ENCODE data around the gene SH3RF3.

The SH3RF3 gene

DNA sequence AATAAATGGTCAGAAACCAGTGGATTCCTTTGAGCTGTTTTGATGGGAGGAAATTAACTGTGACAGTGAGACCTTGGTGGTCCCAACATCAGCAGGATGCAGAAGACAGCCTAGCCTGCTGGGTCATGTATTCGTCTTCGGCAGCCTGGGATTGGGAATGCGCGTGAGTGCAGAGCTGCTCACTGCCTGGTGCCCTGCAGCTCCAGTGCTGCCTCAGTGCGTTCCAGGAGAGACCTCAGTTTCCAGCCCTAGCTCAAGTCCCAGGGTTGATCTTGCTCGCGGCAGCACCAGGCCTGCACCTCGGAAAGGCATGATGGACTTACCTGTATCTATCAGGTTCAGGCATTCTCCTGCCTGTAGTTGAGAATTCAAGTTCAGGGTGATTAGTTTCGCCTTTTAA is 203.9 kb downstream of the SH3RF3 start:
- no peaks in the 10 kb centered on the region for H3K36me3 ChIP-seq (ENCODE audit: control insufficient read depth, insufficient read depth, low read length)
- no peaks in the 10 kb centered on the region for H3K27me3 ChIP-seq (replicated peaks; ENCODE audit: control insufficient read depth, insufficient read depth, low read length)
- no peak for DNase-seq (ENCODE audit: extremely low read depth, insufficient read length)
- H3K4me3 ChIP-seq (replicated peaks; ENCODE audit: low read depth, low read length) = no peak overlapping the region
- TF ChIP-seq, protein P1, sequence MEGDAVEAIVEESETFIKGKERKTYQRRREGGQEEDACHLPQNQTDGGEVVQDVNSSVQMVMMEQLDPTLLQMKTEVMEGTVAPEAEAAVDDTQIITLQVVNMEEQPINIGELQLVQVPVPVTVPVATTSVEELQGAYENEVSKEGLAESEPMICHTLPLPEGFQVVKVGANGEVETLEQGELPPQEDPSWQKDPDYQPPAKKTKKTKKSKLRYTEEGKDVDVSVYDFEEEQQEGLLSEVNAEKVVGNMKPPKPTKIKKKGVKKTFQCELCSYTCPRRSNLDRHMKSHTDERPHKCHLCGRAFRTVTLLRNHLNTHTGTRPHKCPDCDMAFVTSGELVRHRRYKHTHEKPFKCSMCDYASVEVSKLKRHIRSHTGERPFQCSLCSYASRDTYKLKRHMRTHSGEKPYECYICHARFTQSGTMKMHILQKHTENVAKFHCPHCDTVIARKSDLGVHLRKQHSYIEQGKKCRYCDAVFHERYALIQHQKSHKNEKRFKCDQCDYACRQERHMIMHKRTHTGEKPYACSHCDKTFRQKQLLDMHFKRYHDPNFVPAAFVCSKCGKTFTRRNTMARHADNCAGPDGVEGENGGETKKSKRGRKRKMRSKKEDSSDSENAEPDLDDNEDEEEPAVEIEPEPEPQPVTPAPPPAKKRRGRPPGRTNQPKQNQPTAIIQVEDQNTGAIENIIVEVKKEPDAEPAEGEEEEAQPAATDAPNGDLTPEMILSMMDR (IDR thresholded peaks at IDR 0.05; ENCODE audit: insufficient read depth, low read length, poor library complexity, severe bottlenecking) = no peak

DNA sequence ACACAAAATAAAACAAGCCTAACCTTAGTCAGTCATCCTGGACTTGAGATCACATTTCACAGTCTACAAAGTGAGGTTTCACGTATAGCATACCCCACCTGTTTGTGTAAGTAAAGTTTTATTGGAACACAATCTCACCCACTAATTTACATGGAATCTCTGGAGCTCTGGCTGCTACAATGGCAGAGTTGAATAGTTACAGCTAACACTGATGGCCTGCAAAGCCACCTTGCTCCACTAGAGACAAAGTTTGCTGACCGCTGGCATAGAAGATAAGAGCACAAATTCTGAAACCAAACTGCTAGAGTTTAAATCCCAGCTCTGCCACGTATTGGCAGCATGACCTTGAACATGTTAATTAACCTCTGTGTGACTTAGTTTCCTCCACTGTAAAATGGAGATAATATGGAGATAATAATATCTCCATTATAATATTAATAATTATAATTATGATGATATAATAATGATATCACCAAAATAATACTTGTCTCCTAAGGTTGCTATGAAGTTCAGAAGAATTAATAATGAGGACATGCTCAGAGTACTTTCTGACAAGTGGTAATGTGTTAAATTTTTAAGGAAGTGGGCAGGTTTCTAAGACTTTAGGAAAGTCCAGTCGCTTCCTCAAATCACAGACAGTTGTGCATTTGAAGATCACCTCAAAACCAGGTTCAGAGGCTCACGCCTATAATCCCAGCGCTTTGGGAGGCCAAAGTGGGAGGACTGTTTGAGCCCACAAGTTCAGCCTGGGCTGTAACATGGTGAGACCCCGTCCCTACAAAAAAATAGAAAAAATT is 204.6 kb downstream of the SH3RF3 start:
- DNase-seq (ENCODE audit: extremely low read depth, insufficient read length) = no peak
- H3K4me3 ChIP-seq (replicated peaks; ENCODE audit: low read depth, low read length) = no peak overlapping the region
- TF ChIP-seq, protein P1 (IDR thresholded peaks at IDR 0.05; ENCODE audit: insufficient read depth, low read length, poor library complexity, severe bottlenecking) = no peak
- no peaks in the 10 kb centered on the region for H3K36me3 ChIP-seq (ENCODE audit: control insufficient read depth, insufficient read depth, low read length)
- no peaks in the 10 kb centered on the region for H3K27me3 ChIP-seq (replicated peaks; ENCODE audit: control insufficient read depth, insufficient read depth, low read length)

DNA sequence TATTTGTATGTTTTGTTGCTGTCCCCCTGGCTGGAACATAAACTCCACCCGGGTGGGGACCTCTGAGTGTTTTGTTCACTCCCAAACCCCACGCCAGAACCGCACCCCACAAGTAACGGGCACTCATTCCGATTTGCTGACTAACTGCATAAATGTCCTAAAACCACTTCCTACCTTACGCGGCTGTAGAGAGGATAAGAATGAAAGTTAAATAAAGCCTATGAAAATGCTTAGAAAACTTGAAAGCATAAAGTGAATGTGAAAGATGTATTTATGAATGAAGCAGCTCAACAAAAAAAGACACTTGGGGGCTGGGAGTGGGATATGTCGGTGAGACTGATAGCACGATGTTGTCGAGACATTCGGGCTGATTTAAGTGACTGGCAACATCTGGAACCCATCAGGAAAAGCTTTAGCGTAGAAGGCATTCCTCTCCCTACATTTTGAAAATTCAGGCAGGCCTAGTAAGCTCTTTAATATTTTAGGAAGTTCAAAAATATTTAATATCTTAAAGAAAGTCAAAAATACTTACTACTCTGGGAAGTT is 206.7 kb downstream of the SH3RF3 start:
- Histone ChIP-seq H3K27me3 (replicated peaks; ENCODE audit: control insufficient read depth, insufficient read depth, low read length) (no peaks in the 10 kb centered on the region), H3K4me3 (replicated peaks; ENCODE audit: low read depth, low read length) (no peak overlapping the region), H3K36me3 (ENCODE audit: control insufficient read depth, insufficient read depth, low read length) (no peaks in the 10 kb centered on the region)
- DNase-seq (ENCODE audit: extremely low read depth, insufficient read length) = no peak
- TF ChIP-seq, protein P1 (IDR thresholded peaks at IDR 0.05; ENCODE audit: insufficient read depth, low read length, poor library complexity, severe bottlenecking) = no peak

DNA sequence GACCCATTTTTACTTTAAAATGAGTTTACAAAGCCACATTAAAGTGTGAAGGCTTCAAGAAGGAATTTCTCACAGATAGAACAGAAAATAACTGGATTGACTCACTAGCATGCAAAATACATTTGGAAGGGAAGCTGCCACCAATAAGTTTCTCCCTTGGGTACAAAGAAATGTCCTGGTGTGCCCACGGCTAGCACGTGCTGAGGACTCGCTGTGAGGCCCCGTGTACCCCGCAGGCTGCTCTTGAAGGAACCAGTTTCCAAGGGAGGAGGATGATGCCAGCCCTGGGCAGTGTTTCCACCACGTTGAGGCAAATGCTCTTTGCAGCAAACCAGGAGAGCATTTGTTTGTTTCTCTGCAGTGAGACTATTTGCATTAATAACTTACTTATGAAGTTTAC is 207.3 kb downstream of the SH3RF3 start:
- no peaks in the 10 kb centered on the region for H3K36me3 ChIP-seq (ENCODE audit: control insufficient read depth, insufficient read depth, low read length)
- H3K4me3 ChIP-seq (replicated peaks; ENCODE audit: low read depth, low read length) = no peak overlapping the region
- TF ChIP-seq, protein P1 (IDR thresholded peaks at IDR 0.05; ENCODE audit: insufficient read depth, low read length, poor library complexity, severe bottlenecking) = no peak
- no peak for DNase-seq (ENCODE audit: extremely low read depth, insufficient read length)
- H3K27me3 ChIP-seq (replicated peaks; ENCODE audit: control insufficient read depth, insufficient read depth, low read length) = no peaks in the 10 kb centered on the region

DNA sequence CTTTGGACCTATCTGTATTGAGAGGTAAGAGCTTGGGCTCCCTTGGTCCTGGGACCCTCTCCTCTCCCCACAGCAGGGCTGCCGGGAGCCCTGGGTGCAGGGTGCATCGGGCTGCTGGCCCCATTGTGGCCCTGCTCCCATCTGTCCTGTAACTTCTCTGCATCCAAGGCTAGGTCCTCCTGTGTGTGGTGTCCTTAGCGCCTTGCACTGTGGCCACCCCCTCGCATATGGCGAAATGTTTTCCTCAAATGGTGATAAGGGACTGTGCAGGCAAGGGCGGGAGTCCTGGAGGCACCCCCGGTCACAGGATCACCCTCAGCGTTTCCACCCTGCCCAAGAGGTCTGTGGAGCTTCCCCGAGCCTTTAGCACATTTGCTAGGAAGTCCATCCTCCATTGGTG is 208.2 kb downstream of the SH3RF3 start:
- no peaks in the 10 kb centered on the region for H3K36me3 ChIP-seq (ENCODE audit: control insufficient read depth, insufficient read depth, low read length)
- TF ChIP-seq, protein P1 (IDR thresholded peaks at IDR 0.05; ENCODE audit: insufficient read depth, low read length, poor library complexity, severe bottlenecking) = no peak
- DNase-seq (ENCODE audit: extremely low read depth, insufficient read length) = no peak

More for the DNA sequence above, 208.2 kb downstream of the SH3RF3 start:
- no peaks in the 10 kb centered on the region for H3K27me3 ChIP-seq (replicated peaks; ENCODE audit: control insufficient read depth, insufficient read depth, low read length)
- H3K4me3 ChIP-seq (replicated peaks; ENCODE audit: low read depth, low read length) = no peak overlapping the region
